Upper lobe of left lung (tissue), 6 donors: ENCODE measurements around the gene RNF11. TPM values are rescaled to one million over a fixed set of nuclear protein-coding genes. Genes with fewer than 3 reads are reported as not detected.

Experiments used
- ATAC-seq, 2 donors: fragments of 200-7000 bp; cut with Tn5 transposase; one replicate each; pipeline ENCODE4 v1.9.1; 2022; ENCODE audit warnings: mild to moderate bottlenecking in 2 of 2, moderate library complexity in 2 of 2; ENCODE audit not compliant: low FRiP score in 2 of 2
- DNase-seq, 2 donors: peaks; one replicate each; pipeline ENCODE4 v3.0.0-alpha.2; 2019 to 2020
- H3K27ac ChIP-seq, 4 donors: fragments of 200-600 bp; sonication (generic); one replicate each; pipeline ENCODE4 v1.5.1; 2016 to 2019
- H3K27me3 ChIP-seq, 4 donors: fragments of 200-600 bp; sonication (generic); one replicate each; pipeline ENCODE4 v1.5.1; 2017 to 2019
- H3K36me3 ChIP-seq, 4 donors: fragments of 200-600 bp; sonication (generic); one replicate each; pipeline ENCODE4 v1.5.1; 2016 to 2019
- H3K4me1 ChIP-seq, 4 donors: fragments of 200-600 bp; sonication (generic); one replicate each; pipeline ENCODE4 v1.5.1; 2018 to 2019
- H3K4me3 ChIP-seq, 4 donors: fragments of 200-600 bp; sonication (generic); one replicate each; pipeline ENCODE4 v1.5.1; 2017 to 2019; ENCODE audit warnings: mild to moderate bottlenecking in 2 of 4, moderate library complexity in 1 of 4
- H3K9me3 ChIP-seq, 4 donors: fragments of 200-600 bp; sonication (generic); one replicate each; pipeline ENCODE4 v1.5.1; 2018 to 2019
- CTCF ChIP-seq, 6 experiments: fragments of 450-650 bp in 4 of 6; fragments of 200-600 bp in 2 of 6; sonication (generic) in 2 of 6; IDR thresholded peaks; one replicate each; pipeline ENCODE4 v1.5.1; 2016 to 2019; ENCODE audit warnings: antibody characterized with exemption in 6 of 6
- EP300 ChIP-seq, 4 donors: sonication (generic); formaldehyde crosslinking; IDR thresholded peaks; one replicate each; pipeline ENCODE4 v1.5.1; 2017; ENCODE audit warnings: antibody characterized with exemption in 4 of 4, control low read depth in 2 of 4
- POLR2A ChIP-seq, 4 donors: fragments of 450-650 bp; IDR thresholded peaks; one replicate each; pipeline ENCODE4 v1.5.1; 2016 to 2017; ENCODE audit warnings: antibody characterized with exemption in 4 of 4, mild to moderate bottlenecking in 2 of 4
- POLR2AphosphoS5 ChIP-seq, 2 donors: sonication (generic); formaldehyde crosslinking; IDR thresholded peaks; one replicate each; pipeline ENCODE4 v1.5.1; 2017; ENCODE audit warnings: antibody characterized with exemption in 2 of 2
- WGBS, 2 donors: methylation state at CpG; one replicate each; pipeline ENCODE4 v1.1.5; 2017 to 2018; 5-methylcytosine and 5-hydroxymethylcytosine counted together
- total RNA-seq, 6 donors: library from RNA; depleted of rRNA in 4 of 6; stranded (reverse); fragments of >200 nt in 4 of 6; gene quantifications; one replicate each; pipeline versions ENCODE4 v1.1.0 to v1.2.1, GENCODE V29; 2016 to 2021
- donor health status: DM: no; HTN: no; CAD: no; lungs with moderate emphysema.
- donor health status: DM: no; HTN: yes; CAD: no; lungs with severe emphysema.

Gene RNF11
- total RNA-seq, 6 donors from 2014 or later = 26.2 to 125 (median 78.8) TPM

- WGBS, 2 donors = 60 to 65% methylated on average over 8 of the region's 8 CpGs
- no peaks in the 10 kb centered on the region for H3K9me3 ChIP-seq
- H3K27ac ChIP-seq = peak overlapping the region; percentile 88 to 99 (median 95)
- H3K27me3 ChIP-seq = no peaks in the 10 kb centered on the region
- peaks cover 19 to 38% (median 29%) of the 10 kb centered on the region in 4 donors for H3K4me1 ChIP-seq
- no peak overlapping the region for H3K4me3 ChIP-seq
- ATAC-seq = peak in 1 of 2 donors; percentile 8
- peak in 1 of 2 donors; percentile 75 for DNase-seq
- TF ChIP-seq CTCF (IDR thresholded peaks at IDR 0.05) (no peak), POLR2A (IDR thresholded peaks at IDR 0.05) (peak in 1 of 4 donors; percentile 18)
- H3K36me3 ChIP-seq = no peaks in the 10 kb centered on the region
Measured at GRCh38 chr1:51234721-51235425, 1.2 kb upstream of the RNF11 start.

GRCh38 chr1:51236531-51237350, 668 bp downstream of the RNF11 start:
- DNase-seq = peak in 1 of 2 donors; percentile 61
- H3K27ac ChIP-seq = peak overlapping the region; percentile 88 to 99 (median 95)
- no peaks in the 10 kb centered on the region for H3K36me3 ChIP-seq
- ATAC-seq = peak; percentile 47 to 52
- peaks cover 29 to 57% (median 38%) of the 10 kb centered on the region in 4 donors for H3K4me1 ChIP-seq
- H3K27me3 ChIP-seq = no peaks in the 10 kb centered on the region
- WGBS, 2 donors = 2 to 3% methylated on average over 24 to 27 of the region's 54 CpGs
- TF ChIP-seq POLR2A (IDR thresholded peaks at IDR 0.05) (no peak), POLR2AphosphoS5 (IDR thresholded peaks at IDR 0.05) (peak; percentile 21 to 28)
- H3K9me3 ChIP-seq = no peaks in the 10 kb centered on the region
- peak overlapping the region; percentile 66 to 93 (median 86) for H3K4me3 ChIP-seq

- DNase-seq (no peak), ATAC-seq (no peak)
- Histone ChIP-seq H3K9me3 (no peaks in the 10 kb centered on the region), H3K27me3 (no peaks in the 10 kb centered on the region), H3K36me3 (no peaks in the 10 kb centered on the region), H3K27ac (peak overlapping the region; percentile 88 to 99 (median 95)), H3K4me3 (peak overlapping the region; percentile 66 to 93 (median 86)), H3K4me1 (peaks cover 29 to 58% (median 38%) of the 10 kb centered on the region in 4 donors)
- 4 to 10% methylated on average over 9 of the region's 9 CpGs for WGBS, 2 donors
- TF ChIP-seq EP300 (IDR thresholded peaks at IDR 0.05) = no peak
- TF ChIP-seq POLR2A (IDR thresholded peaks at IDR 0.05) = no peak
- no peak for TF ChIP-seq POLR2AphosphoS5 (IDR thresholded peaks at IDR 0.05)
- TF ChIP-seq CTCF (IDR thresholded peaks at IDR 0.05) = no peak
Measured at GRCh38 chr1:51237351-51238033, 1.4 kb downstream of the RNF11 start.

- no peak for ATAC-seq
- TF ChIP-seq CTCF (IDR thresholded peaks at IDR 0.05) = no peak
- TF ChIP-seq POLR2AphosphoS5 (IDR thresholded peaks at IDR 0.05) = no peak
- TF ChIP-seq POLR2A (IDR thresholded peaks at IDR 0.05) = no peak
- no peak for TF ChIP-seq EP300 (IDR thresholded peaks at IDR 0.05)
- 22 to 30% methylated on average over 7 of the region's 7 CpGs for WGBS, 2 donors
- no peak for DNase-seq
- peaks cover 29 to 58% (median 40%) of the 10 kb centered on the region in 4 donors for H3K4me1 ChIP-seq
- no peaks in the 10 kb centered on the region for H3K9me3 ChIP-seq
- peak overlapping the region in 3 of 4 donors; percentile 11 to 97 (median 88) for H3K27ac ChIP-seq
- peak overlapping the region in 3 of 4 donors; percentile 80 to 93 (median 91) for H3K4me3 ChIP-seq
- no peaks in the 10 kb centered on the region for H3K36me3 ChIP-seq
- no peaks in the 10 kb centered on the region for H3K27me3 ChIP-seq
Measured at GRCh38 chr1:51238034-51238403, 1.9 kb downstream of the RNF11 start.

GRCh38 chr1:51240084-51240483, 4.0 kb downstream of the RNF11 start:
- peaks cover 24 to 52% (median 35%) of the 10 kb centered on the region in 4 donors for H3K4me1 ChIP-seq

More at GRCh38 chr1:51240084-51240483, 4.0 kb downstream of the RNF11 start:
- H3K27ac ChIP-seq = no peak overlapping the region
- no peaks in the 10 kb centered on the region for H3K9me3 ChIP-seq
- TF ChIP-seq POLR2AphosphoS5 (IDR thresholded peaks at IDR 0.05) = no peak
- no peak for TF ChIP-seq CTCF (IDR thresholded peaks at IDR 0.05)
- no peak for TF ChIP-seq EP300 (IDR thresholded peaks at IDR 0.05)
- no peak for TF ChIP-seq POLR2A (IDR thresholded peaks at IDR 0.05)
- no peaks in the 10 kb centered on the region for H3K27me3 ChIP-seq
- H3K36me3 ChIP-seq = no peaks in the 10 kb centered on the region
- WGBS, 2 donors = 78 to 93% methylated on average over 2 of the region's 2 CpGs
- no peak for ATAC-seq
- no peak overlapping the region for H3K4me3 ChIP-seq
- no peak for DNase-seq
